K562 (cell line): Measurements from ENCODE around the gene ADGRG4. TPM values are rescaled to one million over a fixed set of nuclear protein-coding genes. Genes with fewer than 3 reads are reported as not detected.

Experiments used
- ATAC-seq: fragments of 200-7000 bp; cut with Tn5 transposase; 3 replicates; pipeline ENCODE4 v1.9.1; 2020; ENCODE audit warnings: moderate library complexity
- BruUV-seq: library from RNA; stranded (reverse); fragments of 400-500 nt; replicated peaks from 2 replicates; lab custom pipeline; 2021; lab: Mats Ljungman, UMichigan
- CTCF ChIA-PET: fragments of 300-600 bp; formaldehyde crosslinking; extraction: SDS; loops from one replicate; lab custom pipeline; 2021; ENCODE audit warnings: low intra/inter-chr PET ratio; lab: Yijun Ruan, JAX
- POLR2A ChIA-PET: fragments of 300-600, 350-650 bp; sonication (Branson Sonifier 250); formaldehyde crosslinking; extraction: SDS; loops from one replicate; lab custom pipeline; 2021; ENCODE audit warnings: antibody characterized with exemption, inconsistent platforms; lab: Yijun Ruan, JAX
- DNase-seq, 4 experiments: peaks; one replicate each; pipeline versions ENCODE4 v3.0.0 to v3.0.0-alpha.2; 2011 to 2018; ENCODE audit warnings: low spot score in 3 of 4, mixed read lengths in 3 of 4; ENCODE audit errors: extremely low read depth in 1 of 4
- FAIRE-seq: peaks from 2 replicates; lab custom pipeline; 2011; peaks lifted over from hg19 to GRCh38; lab: Jason Lieb, UNC
- H2AFZ ChIP-seq: 2 replicates; pipeline ENCODE4 v1.6.0; 2011; ENCODE audit warnings: low read depth, low read length, control low read depth, inconsistent platforms
- H3K27ac ChIP-seq: fragments of 200-600 bp; 3 replicates; pipeline ENCODE4 v1.8.0; 2011; ENCODE audit warnings: low read depth, mild to moderate bottlenecking, control low read depth, inconsistent platforms, low read length, moderate library complexity, mixed read lengths; ENCODE audit errors: extremely low read depth
- H3K27me3 ChIP-seq, 2 experiments: fragments of 300-600 bp in 1 of 2; 2 replicates in 1 of 2; 3 replicates in 1 of 2; pipeline versions ENCODE4 v1.6.0 to v1.8.0; 2011; ENCODE audit warnings: inconsistent platforms in 2 of 2, low read length in 2 of 2, mild to moderate bottlenecking in 1 of 2, mixed read lengths in 1 of 2, moderate library complexity in 1 of 2; ENCODE audit not compliant: control insufficient read depth in 2 of 2, insufficient read depth in 2 of 2
- H3K36me3 ChIP-seq: fragments of 300-600 bp; 3 replicates; pipeline ENCODE4 v1.8.0; 2011; ENCODE audit warnings: mild to moderate bottlenecking, low read length, inconsistent platforms; ENCODE audit not compliant: control insufficient read depth, insufficient read depth
- H3K4me1 ChIP-seq, 2 experiments: fragments of 200-600 bp in 1 of 2; replicated peaks in 1 of 2; 2 replicates in 1 of 2; 3 replicates in 1 of 2; pipeline versions ENCODE4 v1.5.1 to v1.8.0; 2011; ENCODE audit warnings: inconsistent platforms in 2 of 2, low read length in 2 of 2, mild to moderate bottlenecking in 1 of 2, mixed read lengths in 1 of 2, moderate library complexity in 1 of 2; ENCODE audit not compliant: control insufficient read depth in 2 of 2, insufficient read depth in 2 of 2
- H3K4me2 ChIP-seq: 2 replicates; pipeline ENCODE4 v1.6.1; 2011; ENCODE audit warnings: low read length, control low read depth, inconsistent platforms, mixed read lengths; ENCODE audit not compliant: insufficient read depth
- H3K4me3 ChIP-seq: fragments of 200-600 bp; sonication (generic), shearing (Covaris generic); 2 replicates; pipeline ENCODE4 v1.5.1; 2016; ENCODE audit warnings: control low read depth, inconsistent platforms
- H3K79me2 ChIP-seq: fragments of 200-600 bp; 3 replicates; pipeline ENCODE4 v1.8.0; 2011; ENCODE audit warnings: low read length, inconsistent platforms; ENCODE audit not compliant: control insufficient read depth, insufficient read depth
- H3K9ac ChIP-seq, 2 experiments: 2 replicates each; pipeline versions ENCODE4 v1.6.0 to v1.6.1; 2011; ENCODE audit warnings: low read depth in 2 of 2, low read length in 2 of 2, control low read depth in 1 of 2, inconsistent platforms in 1 of 2, mild to moderate bottlenecking in 1 of 2, mixed read lengths in 1 of 2; ENCODE audit not compliant: insufficient read depth in 1 of 2
- H3K9me1 ChIP-seq: one replicate; pipeline ENCODE4 v1.6.0; 2011; ENCODE audit warnings: inconsistent platforms, mild to moderate bottlenecking, low read length, moderate library complexity; ENCODE audit not compliant: control insufficient read depth, insufficient read depth
- H3K9me3 ChIP-seq: replicated peaks from 2 replicates; pipeline ENCODE4 v1.5.1; 2011; ENCODE audit warnings: low read depth, low read length, inconsistent platforms; ENCODE audit not compliant: control insufficient read depth, insufficient read depth
- H4K20me1 ChIP-seq: replicated peaks from 2 replicates; pipeline ENCODE4 v1.6.1; 2011; ENCODE audit warnings: low read length, inconsistent platforms, mixed read lengths; ENCODE audit not compliant: control insufficient read depth, insufficient read depth
- ADNP ChIP-seq: fragments of 200-800 bp; sonication (Bioruptor generic); IDR thresholded peaks from 2 replicates; pipeline ENCODE4 v1.6.1; 2016; ENCODE audit warnings: missing genetic modification characterization, missing compliant biosample characterization
- RBM15 ChIP-seq: fragments of 200-400 bp; formaldehyde crosslinking; IDR thresholded peaks from 2 replicates; pipeline ENCODE4 v1.6.1; 2018; ENCODE audit warnings: mild to moderate bottlenecking, low read length, moderate library complexity; ENCODE audit not compliant: insufficient read depth
- TEAD2 ChIP-seq: fragments of 450-650 bp; IDR thresholded peaks from 2 replicates; pipeline ENCODE4 v1.6.1; 2016; ENCODE audit warnings: missing genetic modification characterization, control low read depth, missing compliant biosample characterization
- ZNF224 ChIP-seq: sonication (generic); formaldehyde crosslinking; IDR thresholded peaks from 2 replicates; pipeline ENCODE4 v1.8.0; 2022; ENCODE audit warnings: mild to moderate bottlenecking, missing genetic modification reagents
- ZNF277 ChIP-seq: fragments of 250-450 bp; sonication (Bioruptor Pico); IDR thresholded peaks from 2 replicates; pipeline ENCODE4 v1.8.0; 2022; ENCODE audit warnings: inconsistent platforms, mild to moderate bottlenecking, moderate library complexity, borderline replicate concordance
- ZNF589 ChIP-seq: fragments of 200-800 bp; sonication (Bioruptor generic); IDR thresholded peaks from 2 replicates; pipeline ENCODE4 v1.6.1; 2016; ENCODE audit warnings: low read depth, missing genetic modification characterization, missing compliant biosample characterization
- in situ Hi-C: fragments of 300-500 bp; cut with MboI; formaldehyde crosslinking; loops from 4 replicates; pipeline ENCODE4 v1.15.0; 2018; ENCODE audit warnings: inconsistent platforms, mixed read lengths
- intact Hi-C: fragments of 100-400 bp; cut with micrococcal nuclease; formaldehyde crosslinking; loops from 2 replicates; pipeline ENCODE4 v1.14.2; 2022
- polyA plus RNA-seq, 8 experiments: library from polyadenylated mRNA; depleted of rRNA in 4 of 8; stranded (reverse) in 5 of 8; unstranded in 3 of 8; fragments of >200 nt; fragmentation: Nextera tagmentation in 2 of 8; fragmentation: Illumina TruSeq in 1 of 8; extraction: Ambion mirVana in 2 of 8; extraction: Trizol in 1 of 8; gene quantifications; 2 replicates each; pipeline versions ENCODE4 v1.2.1 to v1.2.3, GENCODE V29; 2011 to 2014; ENCODE audit warnings: inconsistent platforms in 1 of 8, missing spikeins in 1 of 8
- total RNA-seq, 7 experiments: library from RNA; depleted of rRNA in 6 of 7; stranded (reverse); fragments of >200 nt in 6 of 7; fragmentation: Illumina TruSeq in 2 of 7; extraction: Trizol in 2 of 7; gene quantifications; 2 replicates each; pipeline versions ENCODE4 v1.2.1 to v1.2.3, GENCODE V29; 2011 to 2021; ENCODE audit warnings: low replicate concordance in 1 of 7
- TF ChIP-seq, protein P1 (sequence below): fragments of 250-450 bp; sonication (Bioruptor Pico); IDR thresholded peaks from 2 replicates; pipeline ENCODE4 v1.4.0; 2020
- TF ChIP-seq, protein P2 (sequence below): fragments of 450-650 bp; IDR thresholded peaks from 2 replicates; pipeline ENCODE4 v1.6.1; 2016; ENCODE audit warnings: mild to moderate bottlenecking, moderate library complexity

ADGRG4 gene
- total and polyA plus RNA-seq, 9 of the 15 experiments (the other 6 are each of a cell fraction or from before 2014, with no cell fraction given), result not detected

DNA sequence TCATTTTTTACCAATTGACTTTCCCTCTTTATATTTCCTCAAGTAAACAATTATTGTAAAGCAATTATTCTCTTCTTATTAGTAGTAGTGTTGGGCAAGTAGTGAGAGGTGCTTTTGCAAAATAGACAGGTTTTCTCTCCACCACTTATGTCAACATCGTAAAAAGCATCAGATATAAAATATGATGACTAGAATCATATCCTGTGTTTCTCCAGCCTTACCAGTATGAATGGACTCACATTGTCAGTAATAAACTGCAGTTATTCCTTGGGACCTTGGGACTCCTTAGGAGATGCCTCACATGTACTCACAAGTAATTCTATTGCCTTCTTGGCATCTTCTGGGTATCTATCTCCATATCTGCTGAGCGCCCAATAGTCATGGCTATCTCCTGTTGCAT is 146.5 kb downstream of the ADGRG4 start (continued):
- TF ChIP-seq, protein P1, sequence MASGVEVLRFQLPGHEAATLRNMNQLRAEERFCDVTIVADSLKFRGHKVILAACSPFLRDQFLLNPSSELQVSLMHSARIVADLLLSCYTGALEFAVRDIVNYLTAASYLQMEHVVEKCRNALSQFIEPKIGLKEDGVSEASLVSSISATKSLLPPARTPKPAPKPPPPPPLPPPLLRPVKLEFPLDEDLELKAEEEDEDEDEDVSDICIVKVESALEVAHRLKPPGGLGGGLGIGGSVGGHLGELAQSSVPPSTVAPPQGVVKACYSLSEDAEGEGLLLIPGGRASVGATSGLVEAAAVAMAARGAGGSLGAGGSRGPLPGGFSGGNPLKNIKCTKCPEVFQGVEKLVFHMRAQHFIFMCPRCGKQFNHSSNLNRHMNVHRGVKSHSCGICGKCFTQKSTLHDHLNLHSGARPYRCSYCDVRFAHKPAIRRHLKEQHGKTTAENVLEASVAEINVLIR (CRISPR knock-in tag), result no peak
- no peak for TF ChIP-seq ZNF277 (CRISPR knock-in tag)
- no peak for TF ChIP-seq ZNF224

GRCh38 chrX:136447968-136448367 is 147.2 kb downstream of the ADGRG4 start:
- Histone ChIP-seq H3K4me2 (no peak overlapping the region), H3K27ac (no peak overlapping the region), H2AFZ (no peak overlapping the region), H3K79me2 (no peaks in the 10 kb centered on the region), H3K9ac (no peak overlapping the region), H3K4me1 (no peaks in the 10 kb centered on the region), H3K4me3 (no peak overlapping the region), H3K9me1 (no peaks in the 10 kb centered on the region), H3K9me3 (no peaks in the 10 kb centered on the region), H4K20me1 (no peaks in the 10 kb centered on the region), H3K36me3 (no peaks in the 10 kb centered on the region), H3K27me3 (no peaks in the 10 kb centered on the region)
- intact Hi-C loops, result no loop called here
- ChIA-PET POLR2A (no interaction called here), CTCF (no interaction called here)
- FAIRE-seq (no peak), DNase-seq (no peak), ATAC-seq (no peak)
- no TSS peak for BruUV-seq
- in situ Hi-C loops, result no loop called here
- TF ChIP-seq RBM15 (no peak), ZNF589 (CRISPR knock-in tag) (no peak), ADNP (tag) (no peak), TEAD2 (no peak)
- TF ChIP-seq, protein P2, sequence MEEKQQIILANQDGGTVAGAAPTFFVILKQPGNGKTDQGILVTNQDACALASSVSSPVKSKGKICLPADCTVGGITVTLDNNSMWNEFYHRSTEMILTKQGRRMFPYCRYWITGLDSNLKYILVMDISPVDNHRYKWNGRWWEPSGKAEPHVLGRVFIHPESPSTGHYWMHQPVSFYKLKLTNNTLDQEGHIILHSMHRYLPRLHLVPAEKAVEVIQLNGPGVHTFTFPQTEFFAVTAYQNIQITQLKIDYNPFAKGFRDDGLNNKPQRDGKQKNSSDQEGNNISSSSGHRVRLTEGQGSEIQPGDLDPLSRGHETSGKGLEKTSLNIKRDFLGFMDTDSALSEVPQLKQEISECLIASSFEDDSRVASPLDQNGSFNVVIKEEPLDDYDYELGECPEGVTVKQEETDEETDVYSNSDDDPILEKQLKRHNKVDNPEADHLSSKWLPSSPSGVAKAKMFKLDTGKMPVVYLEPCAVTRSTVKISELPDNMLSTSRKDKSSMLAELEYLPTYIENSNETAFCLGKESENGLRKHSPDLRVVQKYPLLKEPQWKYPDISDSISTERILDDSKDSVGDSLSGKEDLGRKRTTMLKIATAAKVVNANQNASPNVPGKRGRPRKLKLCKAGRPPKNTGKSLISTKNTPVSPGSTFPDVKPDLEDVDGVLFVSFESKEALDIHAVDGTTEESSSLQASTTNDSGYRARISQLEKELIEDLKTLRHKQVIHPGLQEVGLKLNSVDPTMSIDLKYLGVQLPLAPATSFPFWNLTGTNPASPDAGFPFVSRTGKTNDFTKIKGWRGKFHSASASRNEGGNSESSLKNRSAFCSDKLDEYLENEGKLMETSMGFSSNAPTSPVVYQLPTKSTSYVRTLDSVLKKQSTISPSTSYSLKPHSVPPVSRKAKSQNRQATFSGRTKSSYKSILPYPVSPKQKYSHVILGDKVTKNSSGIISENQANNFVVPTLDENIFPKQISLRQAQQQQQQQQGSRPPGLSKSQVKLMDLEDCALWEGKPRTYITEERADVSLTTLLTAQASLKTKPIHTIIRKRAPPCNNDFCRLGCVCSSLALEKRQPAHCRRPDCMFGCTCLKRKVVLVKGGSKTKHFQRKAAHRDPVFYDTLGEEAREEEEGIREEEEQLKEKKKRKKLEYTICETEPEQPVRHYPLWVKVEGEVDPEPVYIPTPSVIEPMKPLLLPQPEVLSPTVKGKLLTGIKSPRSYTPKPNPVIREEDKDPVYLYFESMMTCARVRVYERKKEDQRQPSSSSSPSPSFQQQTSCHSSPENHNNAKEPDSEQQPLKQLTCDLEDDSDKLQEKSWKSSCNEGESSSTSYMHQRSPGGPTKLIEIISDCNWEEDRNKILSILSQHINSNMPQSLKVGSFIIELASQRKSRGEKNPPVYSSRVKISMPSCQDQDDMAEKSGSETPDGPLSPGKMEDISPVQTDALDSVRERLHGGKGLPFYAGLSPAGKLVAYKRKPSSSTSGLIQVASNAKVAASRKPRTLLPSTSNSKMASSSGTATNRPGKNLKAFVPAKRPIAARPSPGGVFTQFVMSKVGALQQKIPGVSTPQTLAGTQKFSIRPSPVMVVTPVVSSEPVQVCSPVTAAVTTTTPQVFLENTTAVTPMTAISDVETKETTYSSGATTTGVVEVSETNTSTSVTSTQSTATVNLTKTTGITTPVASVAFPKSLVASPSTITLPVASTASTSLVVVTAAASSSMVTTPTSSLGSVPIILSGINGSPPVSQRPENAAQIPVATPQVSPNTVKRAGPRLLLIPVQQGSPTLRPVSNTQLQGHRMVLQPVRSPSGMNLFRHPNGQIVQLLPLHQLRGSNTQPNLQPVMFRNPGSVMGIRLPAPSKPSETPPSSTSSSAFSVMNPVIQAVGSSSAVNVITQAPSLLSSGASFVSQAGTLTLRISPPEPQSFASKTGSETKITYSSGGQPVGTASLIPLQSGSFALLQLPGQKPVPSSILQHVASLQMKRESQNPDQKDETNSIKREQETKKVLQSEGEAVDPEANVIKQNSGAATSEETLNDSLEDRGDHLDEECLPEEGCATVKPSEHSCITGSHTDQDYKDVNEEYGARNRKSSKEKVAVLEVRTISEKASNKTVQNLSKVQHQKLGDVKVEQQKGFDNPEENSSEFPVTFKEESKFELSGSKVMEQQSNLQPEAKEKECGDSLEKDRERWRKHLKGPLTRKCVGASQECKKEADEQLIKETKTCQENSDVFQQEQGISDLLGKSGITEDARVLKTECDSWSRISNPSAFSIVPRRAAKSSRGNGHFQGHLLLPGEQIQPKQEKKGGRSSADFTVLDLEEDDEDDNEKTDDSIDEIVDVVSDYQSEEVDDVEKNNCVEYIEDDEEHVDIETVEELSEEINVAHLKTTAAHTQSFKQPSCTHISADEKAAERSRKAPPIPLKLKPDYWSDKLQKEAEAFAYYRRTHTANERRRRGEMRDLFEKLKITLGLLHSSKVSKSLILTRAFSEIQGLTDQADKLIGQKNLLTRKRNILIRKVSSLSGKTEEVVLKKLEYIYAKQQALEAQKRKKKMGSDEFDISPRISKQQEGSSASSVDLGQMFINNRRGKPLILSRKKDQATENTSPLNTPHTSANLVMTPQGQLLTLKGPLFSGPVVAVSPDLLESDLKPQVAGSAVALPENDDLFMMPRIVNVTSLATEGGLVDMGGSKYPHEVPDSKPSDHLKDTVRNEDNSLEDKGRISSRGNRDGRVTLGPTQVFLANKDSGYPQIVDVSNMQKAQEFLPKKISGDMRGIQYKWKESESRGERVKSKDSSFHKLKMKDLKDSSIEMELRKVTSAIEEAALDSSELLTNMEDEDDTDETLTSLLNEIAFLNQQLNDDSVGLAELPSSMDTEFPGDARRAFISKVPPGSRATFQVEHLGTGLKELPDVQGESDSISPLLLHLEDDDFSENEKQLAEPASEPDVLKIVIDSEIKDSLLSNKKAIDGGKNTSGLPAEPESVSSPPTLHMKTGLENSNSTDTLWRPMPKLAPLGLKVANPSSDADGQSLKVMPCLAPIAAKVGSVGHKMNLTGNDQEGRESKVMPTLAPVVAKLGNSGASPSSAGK, result no peak
